H1 (cell line): ENCODE data around the gene HIVEP3. TPM values are rescaled to one million over a fixed set of nuclear protein-coding genes. Genes with fewer than 3 reads are reported as not detected.

Experiments used
- CTCF ChIA-PET: fragments of 300-600 bp; sonication (Branson Sonifier 250); formaldehyde crosslinking; loops from one replicate; lab custom pipeline; 2021; ENCODE audit not compliant: partially characterized antibody; lab: Charles Lee
- POLR2A ChIA-PET: fragments of 300-600 bp; sonication (Branson Sonifier 250); formaldehyde crosslinking; loops from one replicate; lab custom pipeline; 2021; ENCODE audit warnings: inconsistent platforms; ENCODE audit not compliant: partially characterized antibody; lab: Charles Lee
- DNase-seq, 2 experiments: peaks; one replicate each; pipeline versions ENCODE4 v3.0.0 to v3.0.0-alpha.2; 2010 to 2022; ENCODE audit warnings: low spot score in 2 of 2, low read depth in 1 of 2, mixed read lengths in 1 of 2
- FAIRE-seq: peaks from 2 replicates; lab custom pipeline; 2011; peaks lifted over from hg19 to GRCh38; lab: Jason Lieb, UNC
- H2AFZ ChIP-seq: 2 replicates; pipeline ENCODE4 v1.8.1; 2012; ENCODE audit warnings: low read length, inconsistent platforms
- H2AK5ac ChIP-seq: 2 replicates; pipeline ENCODE4 v1.6.1; 2013; ENCODE audit warnings: low read depth, low read length
- H2BK120ac ChIP-seq: replicated peaks from 2 replicates; pipeline ENCODE3; 2013; ENCODE audit warnings: low read depth, low read length, inconsistent platforms
- H2BK12ac ChIP-seq: 2 replicates; pipeline ENCODE4 v1.6.1; 2013; ENCODE audit warnings: low read depth, low read length
- H2BK15ac ChIP-seq: 2 replicates; pipeline ENCODE4 v1.6.1; 2013; ENCODE audit warnings: low read length
- H2BK20ac ChIP-seq: 2 replicates; pipeline ENCODE4 v1.6.1; 2013; ENCODE audit warnings: low read length
- H2BK5ac ChIP-seq: 2 replicates; pipeline ENCODE4 v1.6.1; 2013; ENCODE audit warnings: low read depth, low read length
- H3K14ac ChIP-seq: 2 replicates; pipeline ENCODE4 v1.6.1; 2013; ENCODE audit warnings: inconsistent platforms; ENCODE audit not compliant: insufficient read length
- H3K18ac ChIP-seq: 2 replicates; pipeline ENCODE4 v1.6.1; 2013; ENCODE audit warnings: low read length; ENCODE audit errors: extremely low read depth
- H3K23ac ChIP-seq: 2 replicates; pipeline ENCODE4 v1.6.1; 2013; ENCODE audit warnings: inconsistent platforms; ENCODE audit not compliant: insufficient read length
- H3K23me2 ChIP-seq: 2 replicates; pipeline ENCODE4 v1.6.1; 2013; ENCODE audit warnings: low read depth, low read length
- H3K27ac ChIP-seq: 2 replicates; pipeline ENCODE4 v1.6.1; 2011; ENCODE audit warnings: low read depth, low read length, inconsistent platforms
- H3K27me3 ChIP-seq, 4 experiments: replicated peaks in 1 of 4; 1 replicate in 1 of 4; 2 replicates in 3 of 4; pipeline versions ENCODE4 v1.6.1 to v1.8.1; 2011 to 2013; ENCODE audit warnings: low read length in 3 of 4, mild to moderate bottlenecking in 3 of 4, inconsistent platforms in 2 of 4, mixed read lengths in 2 of 4, moderate library complexity in 1 of 4; ENCODE audit not compliant: control insufficient read depth in 3 of 4, insufficient read depth in 3 of 4; ENCODE audit errors: extremely low read depth in 1 of 4
- H3K36me3 ChIP-seq, 4 experiments: 2 replicates each; pipeline versions ENCODE4 v1.6.1 to v1.8.1; 2011 to 2013; ENCODE audit warnings: mild to moderate bottlenecking in 4 of 4, low read length in 3 of 4, moderate library complexity in 2 of 4, control low read depth in 1 of 4, inconsistent platforms in 1 of 4; ENCODE audit not compliant: insufficient read depth in 4 of 4, control insufficient read depth in 2 of 4
- H3K4ac ChIP-seq: replicated peaks from 2 replicates; pipeline ENCODE3; 2013; ENCODE audit warnings: low read length, low read depth, mixed read lengths, inconsistent platforms; ENCODE audit not compliant: insufficient read length
- H3K4me1 ChIP-seq, 4 experiments: replicated peaks in 1 of 4; 1 replicate in 1 of 4; 2 replicates in 3 of 4; pipeline versions ENCODE4 v1.6.1 to v1.8.1; 2011 to 2013; ENCODE audit warnings: low read length in 3 of 4, inconsistent platforms in 2 of 4, mixed read lengths in 1 of 4; ENCODE audit not compliant: insufficient read depth in 4 of 4, control insufficient read depth in 3 of 4
- H3K4me2 ChIP-seq, 2 experiments: 2 replicates each; pipeline versions ENCODE4 v1.6.1 to v1.8.1; 2011 to 2013; ENCODE audit warnings: low read depth in 2 of 2, low read length in 2 of 2, control low read depth in 1 of 2, inconsistent platforms in 1 of 2, mild to moderate bottlenecking in 1 of 2; ENCODE audit not compliant: insufficient read depth in 1 of 2
- H3K4me3 ChIP-seq, 4 experiments: fragments of 200-600, 300-600 bp in 1 of 4; sonication (generic), shearing (Covaris generic), sonication (Bioruptor Twin) in 1 of 4; 2 replicates each; pipeline versions ENCODE4 v1.5.1 to v1.8.1; 2011 to 2016; ENCODE audit warnings: low read length in 4 of 4, low read depth in 3 of 4, control low read depth in 2 of 4, inconsistent platforms in 2 of 4, mild to moderate bottlenecking in 2 of 4, mixed read lengths in 1 of 4, moderate library complexity in 1 of 4; ENCODE audit not compliant: insufficient read depth in 2 of 4; ENCODE audit errors: extremely low read depth in 1 of 4
- H3K56ac ChIP-seq: replicated peaks from 2 replicates; pipeline ENCODE3; 2013; ENCODE audit warnings: low read depth, mild to moderate bottlenecking, mixed read lengths, low read length, inconsistent platforms; ENCODE audit not compliant: insufficient read length
- H3K79me1 ChIP-seq: 2 replicates; pipeline ENCODE4 v1.6.1; 2013; ENCODE audit warnings: low read depth, low read length, control low read depth
- H3K79me2 ChIP-seq, 2 experiments: 2 replicates each; pipeline versions ENCODE4 v1.6.1 to v1.8.1; 2012 to 2013; ENCODE audit warnings: low read length in 2 of 2, mild to moderate bottlenecking in 2 of 2, inconsistent platforms in 1 of 2; ENCODE audit not compliant: insufficient read depth in 2 of 2, control insufficient read depth in 1 of 2
- H3K9ac ChIP-seq, 4 experiments: replicated peaks in 1 of 4; 1 replicate in 1 of 4; 2 replicates in 3 of 4; pipeline versions ENCODE4 v1.6.1 to v1.8.1; 2011 to 2013; ENCODE audit warnings: low read depth in 3 of 4, low read length in 3 of 4, control low read depth in 2 of 4, mild to moderate bottlenecking in 2 of 4, moderate library complexity in 2 of 4, inconsistent platforms in 1 of 4; ENCODE audit errors: extremely low read depth in 1 of 4
- H3K9me3 ChIP-seq, 2 experiments: 2 replicates each; pipeline versions ENCODE4 v1.6.1 to v1.8.1; 2012 to 2013; ENCODE audit warnings: mild to moderate bottlenecking in 2 of 2, moderate library complexity in 2 of 2, control low read depth in 1 of 2, inconsistent platforms in 1 of 2, low read depth in 1 of 2, low read length in 1 of 2, mixed read lengths in 1 of 2; ENCODE audit not compliant: insufficient read depth in 2 of 2
- H4K20me1 ChIP-seq, 2 experiments: replicated peaks in 1 of 2; 2 replicates each; pipeline versions ENCODE3 to v1.8.1; 2011 to 2013; ENCODE audit warnings: inconsistent platforms in 2 of 2, low read length in 2 of 2, mild to moderate bottlenecking in 1 of 2; ENCODE audit not compliant: insufficient read depth in 2 of 2, control insufficient read depth in 1 of 2
- H4K5ac ChIP-seq: 2 replicates; pipeline ENCODE4 v1.6.1; 2013; ENCODE audit warnings: low read length, low read depth, mixed read lengths, inconsistent platforms; ENCODE audit not compliant: insufficient read length
- H4K8ac ChIP-seq: 2 replicates; pipeline ENCODE4 v1.8.0; 2013; ENCODE audit warnings: mild to moderate bottlenecking, moderate library complexity, low read length, inconsistent platforms; ENCODE audit not compliant: insufficient read depth; ENCODE audit errors: extremely low read depth
- H4K91ac ChIP-seq: replicated peaks from 2 replicates; pipeline ENCODE3; 2013; ENCODE audit warnings: low read length, mixed read lengths, inconsistent platforms; ENCODE audit not compliant: insufficient read length
- CBX5 ChIP-seq: fragments of 300-800, 300-1000 bp; sonication (generic); IDR thresholded peaks from 2 replicates; pipeline ENCODE4 v1.7.1; 2016; ENCODE audit warnings: antibody characterized with exemption, low read length, low read depth
- CBX8 ChIP-seq: fragments of 300-800, 300-1000 bp; sonication (generic); IDR thresholded peaks from 2 replicates; pipeline ENCODE4 v1.7.1; 2016; ENCODE audit warnings: low read depth, low read length, borderline replicate concordance
- EZH2 ChIP-seq: fragments of 200-600 bp; sonication (generic); IDR thresholded peaks from 2 replicates; pipeline ENCODE4 v1.7.1; 2012; ENCODE audit warnings: low read depth, mild to moderate bottlenecking, moderate library complexity, low read length, inconsistent platforms; ENCODE audit not compliant: severe bottlenecking
- GTF2F1 ChIP-seq: IDR thresholded peaks from 2 replicates; pipeline ENCODE4 v1.6.1; 2012; ENCODE audit warnings: low read depth, low read length, improper control_type of control experiment, borderline replicate concordance
- KDM4A ChIP-seq: IDR thresholded peaks from one replicate; pipeline ENCODE4 v1.7.1; 2012; ENCODE audit warnings: low read depth, mild to moderate bottlenecking, moderate library complexity, low read length, inconsistent platforms; ENCODE audit not compliant: severe bottlenecking
- POLR2AphosphoS5 ChIP-seq: IDR thresholded peaks from 2 replicates; pipeline ENCODE4 v1.6.1; 2011; ENCODE audit warnings: low read depth, low read length
- WGBS, 2 experiments: shearing (Covaris generic) in 1 of 2; methylation state at CpG; one replicate each; pipeline versions ENCODE4 v1.1.6 to v1.1.7; 2013 to 2015; ENCODE audit warnings: low lambda C conversion rate in 2 of 2, mixed read lengths in 2 of 2, inconsistent platforms in 1 of 2, low coverage in 1 of 2, missing lambda C conversion rate in 1 of 2; ENCODE audit not compliant: insufficient replicate concordance in 2 of 2, insufficient coverage in 1 of 2, insufficient read length in 1 of 2; ENCODE audit errors: extremely low coverage in 1 of 2, missing lambda C conversion rate in 1 of 2; 5-methylcytosine and 5-hydroxymethylcytosine counted together
- polyA plus RNA-seq, 7 experiments: library from polyadenylated mRNA; depleted of rRNA in 3 of 7; stranded (reverse) in 5 of 7; unstranded in 2 of 7; fragments of >200 nt in 5 of 7; fragments of 200-250 nt in 2 of 7; gene quantifications; 1 replicate in 5 of 7; 2 replicates in 1 of 7; 4 replicates in 1 of 7; pipeline versions ENCODE4 v1.2.1 to v1.2.3, GENCODE V29; 2011 to 2013; ENCODE audit warnings: missing spikeins in 2 of 7, mixed read lengths in 2 of 7
- total RNA-seq: library from RNA; stranded (reverse); fragmentation: NEBNext Ultra II Directional; extraction: Animal tissue kit (Norgen Biotek cat#: 25700); gene quantifications from 2 replicates; pipeline ENCODE4 v1.2.1, GENCODE V29; 2021
- TF ChIP-seq, protein P1 (sequence below): IDR thresholded peaks from 2 replicates; pipeline ENCODE4 v1.6.1; 2012; ENCODE audit warnings: inconsistent platforms
- TF ChIP-seq, protein P2 (sequence below): IDR thresholded peaks from 2 replicates; pipeline ENCODE4 v1.6.1; 2012; ENCODE audit warnings: inconsistent platforms

The HIVEP3 gene
- total and polyA plus RNA-seq, 2 of the 8 experiments (the other 6 are each of a cell fraction or from before 2014, with no cell fraction given) = 0.24 to 0.69 TPM

DNA sequence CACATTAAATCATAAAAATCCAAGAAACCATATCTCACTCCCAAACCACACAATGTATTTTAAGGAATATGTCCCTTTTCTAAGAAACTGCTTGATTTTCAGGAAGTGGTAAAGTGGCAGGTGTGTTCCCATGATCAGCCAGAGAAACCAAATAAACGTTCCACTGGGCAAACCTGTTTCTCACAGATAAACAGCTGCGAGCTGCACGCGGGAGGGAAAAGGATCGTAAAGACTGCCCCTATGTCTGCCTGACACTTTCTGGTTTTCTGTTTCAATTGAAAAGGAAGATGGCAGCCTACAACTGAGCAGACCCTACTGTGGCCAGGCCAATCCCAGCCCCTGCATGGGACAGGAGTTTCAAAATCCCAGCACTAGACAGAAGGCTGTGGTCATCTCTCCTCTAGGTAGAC, 36.6 kb downstream of the HIVEP3 start:
- Histone ChIP-seq H2BK15ac (no peak overlapping the region), H3K23ac (no peak overlapping the region), H3K79me1 (no peaks in the 10 kb centered on the region), H2BK12ac (no peak overlapping the region), H3K4ac (no peak overlapping the region), H3K56ac (no peak overlapping the region), H3K14ac (no peak overlapping the region), H4K5ac (no peak overlapping the region), H2AK5ac (no peak overlapping the region), H4K91ac (no peak overlapping the region), H3K4me1 (peaks cover 0 to 5% (median 0%) of the 10 kb centered on the region in 4 experiments; a peak in 3 of 7 replicates), H3K36me3 (no peaks in the 10 kb centered on the region), H3K79me2 (no peaks in the 10 kb centered on the region), H3K23me2 (no peaks in the 10 kb centered on the region; the same call in 1 of the 2 replicates), H2BK5ac (no peak overlapping the region), H4K20me1 (no peaks in the 10 kb centered on the region), H3K9me3 (no peaks in the 10 kb centered on the region), H3K27me3 (no peaks in the 10 kb centered on the region), H2BK20ac (no peak overlapping the region), H2BK120ac (no peak overlapping the region), H4K8ac (no peak overlapping the region), H3K27ac (no peak overlapping the region), H2AFZ (peak overlapping the region; percentile 55; the same call in 1 of the 2 replicates), H3K4me2 (no peak overlapping the region), H3K4me3 (no peak overlapping the region), H3K9ac (no peak overlapping the region), H3K18ac (no peak overlapping the region)
- CTCF ChIA-PET = no interaction called here
- no peak for TF ChIP-seq KDM4A
- TF ChIP-seq, protein P1, sequence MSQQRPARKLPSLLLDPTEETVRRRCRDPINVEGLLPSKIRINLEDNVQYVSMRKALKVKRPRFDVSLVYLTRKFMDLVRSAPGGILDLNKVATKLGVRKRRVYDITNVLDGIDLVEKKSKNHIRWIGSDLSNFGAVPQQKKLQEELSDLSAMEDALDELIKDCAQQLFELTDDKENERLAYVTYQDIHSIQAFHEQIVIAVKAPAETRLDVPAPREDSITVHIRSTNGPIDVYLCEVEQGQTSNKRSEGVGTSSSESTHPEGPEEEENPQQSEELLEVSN = no peak
- TF ChIP-seq, protein P2, sequence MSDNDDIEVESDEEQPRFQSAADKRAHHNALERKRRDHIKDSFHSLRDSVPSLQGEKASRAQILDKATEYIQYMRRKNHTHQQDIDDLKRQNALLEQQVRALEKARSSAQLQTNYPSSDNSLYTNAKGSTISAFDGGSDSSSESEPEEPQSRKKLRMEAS = no peak
- no peak for TF ChIP-seq GTF2F1
- no peak for TF ChIP-seq EZH2
- no peak for TF ChIP-seq POLR2AphosphoS5
- no peak for TF ChIP-seq CBX8
- no peak for TF ChIP-seq CBX5
- 85% methylated on average over 5 of the region's 5 CpGs; no CpG with 5 or more reads in 1 of the 2 experiments for WGBS, 2 experiments
- DNase-seq (no peak), FAIRE-seq (no peak)
- POLR2A ChIA-PET = interaction anchor here (2.7 kb wide), 1 partner anchor 8 kb away, joined by 9 read pairs; no protein-coding TSS in a partner anchor
